Activated CD8-positive, alpha-beta T cell treated with anti-CD3 and anti-CD28 coated beads, Interleukin-2, amount 10 ng/mL, durations not matched to agents 7 days and 5 days (primary cell): ENCODE measurements around the gene ST3GAL3. TPM values are rescaled to one million over a fixed set of nuclear protein-coding genes. Genes with fewer than 3 reads are reported as not detected.

Experiments
- microRNA-seq: library from miRNA; unstranded; fragments of <30 nt; microRNA quantifications from one replicate; pipeline ENCODE4 v1.2.0, GENCODE V29; 2022
- total RNA-seq, 2 experiments: library from RNA; stranded (reverse); gene quantifications; one replicate each; pipeline ENCODE4 v1.2.3, GENCODE V29; 2021

The ST3GAL3 gene
- total RNA-seq, 2 experiments from 2014 or later, result 20.4 to 23.3 TPM

Small RNA genes lying within 50 kb of the gene (microRNA-seq; reads per million reads assigned to microRNA genes)
- not detected for gene MIR6079

Other genes with a start within 250 kb of the ST3GAL3 start
- under 1 TPM; 0.61 to 0.65 TPM for gene PTPRF, start 176.7 kb upstream of the ST3GAL3 start, total RNA-seq
- 10 to 100 TPM; 31.5 to 37.8 TPM for gene KDM4A, start 57.4 kb upstream of the ST3GAL3 start, total RNA-seq
- under 1 TPM; 0.23 to 0.68 TPM for gene ARTN, start 226.3 kb downstream of the ST3GAL3 start, total RNA-seq
- gene IPO13, start 239.4 kb downstream of the ST3GAL3 start, total RNA-seq, result 10 to 100 TPM; 23.7 to 24.5 TPM